T47D (cell line): ENCODE measurements around the gene SLC25A36.
A peak's percentile ranks its signal among the peaks of the same experiment; 100 is the strongest.
"Not testable (repeated sequence)": the region's sequence is repeated elsewhere in the genome, so short reads cannot be mapped to it uniquely, and the experiment has no call there.

ENCODE experiments used
- DNase-seq, 2 experiments: peaks; one replicate each; pipeline versions ENCODE4 v3.0.0 to v3.0.0-alpha.2; 2011 to 2012; ENCODE audit warnings: low read depth in 1 of 2, low spot score in 1 of 2
- JUND ChIP-seq: IDR thresholded peaks from 2 replicates; pipeline ENCODE4 v1.6.1; 2012; ENCODE audit warnings: low read depth
- in situ Hi-C: cut with HindIII; loops from 2 replicates; pipeline ENCODE4 v1.10.0; 2016; ENCODE audit warnings: low sequenced_read_pairs, low pct_unique_long_range_greater_than_20kb

Gene SLC25A36

GRCh38 chr3:140974900-140975299, 33.3 kb downstream of the SLC25A36 start:
- in situ Hi-C loops = no loop called here
- no peak for TF ChIP-seq JUND
- DNase-seq = no peak

DNA sequence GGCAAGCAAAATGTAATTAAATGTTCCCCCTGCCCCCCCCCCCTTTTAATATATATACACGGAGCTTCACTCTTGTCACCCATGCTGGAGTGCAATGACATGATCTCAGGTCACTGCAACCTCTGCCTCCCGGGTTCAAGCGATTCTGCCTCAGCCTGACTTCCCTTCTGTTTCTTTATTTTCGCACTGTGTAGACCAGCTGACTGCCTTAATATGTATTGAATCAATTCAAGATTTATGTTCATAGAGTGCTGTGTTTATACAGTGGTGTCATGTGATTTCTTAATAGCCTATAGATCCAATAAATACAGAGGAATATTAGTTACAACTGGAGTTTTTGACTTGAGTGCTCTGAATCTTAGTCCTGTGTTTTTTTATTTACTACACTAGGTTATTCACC, 39.0 kb downstream of the SLC25A36 start:
- no peak for DNase-seq
- no peak for TF ChIP-seq JUND

GRCh38 chr3:140987792-140988191, 46.2 kb downstream of the SLC25A36 start:
- in situ Hi-C loops, DNase-seq: not testable (repeated sequence)

More for the DNA sequence above, 39.0 kb downstream of the SLC25A36 start:
- in situ Hi-C loops = no loop called here

GRCh38 chr3:140994316-140994715, 52.7 kb downstream of the SLC25A36 start:
- TF ChIP-seq JUND = no peak
- in situ Hi-C loops = no loop called here
- no peak for DNase-seq

DNA sequence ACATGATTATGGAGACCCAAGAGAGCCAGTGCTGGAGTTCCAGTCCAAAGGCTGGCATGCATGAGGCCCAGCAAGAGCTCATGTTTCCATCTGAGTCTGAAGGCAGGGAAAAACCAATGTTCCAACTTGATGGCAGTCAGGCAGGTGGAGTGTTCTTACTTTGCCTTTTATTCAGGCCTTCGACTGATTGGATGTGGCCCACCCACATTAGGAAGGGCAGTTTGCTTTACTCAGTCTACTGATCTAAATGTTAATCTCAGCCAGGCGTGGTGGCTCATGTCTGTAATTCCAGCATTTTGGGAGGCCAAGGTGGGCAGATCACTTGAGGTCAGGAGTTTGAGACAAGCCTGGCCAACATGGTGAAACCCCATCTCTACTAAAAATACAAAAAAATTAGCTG, 53.2 kb downstream of the SLC25A36 start:
- DNase-seq, in situ Hi-C loops: not testable (repeated sequence)

- no peak for DNase-seq
- no peak for TF ChIP-seq JUND
- in situ Hi-C loops = no loop called here
Measured at GRCh38 chr3:140995881-140996280, 54.2 kb downstream of the SLC25A36 start.

GRCh38 chr3:141000027-141000663, 58.5 kb downstream of the SLC25A36 start:
- in situ Hi-C loops = no loop called here
- DNase-seq = peak; percentile 61 to 81
- no peak for TF ChIP-seq JUND

- no peak for TF ChIP-seq JUND
- DNase-seq = no peak
- in situ Hi-C loops = no loop called here
Measured at GRCh38 chr3:141000686-141001085, 59.0 kb downstream of the SLC25A36 start.

DNA sequence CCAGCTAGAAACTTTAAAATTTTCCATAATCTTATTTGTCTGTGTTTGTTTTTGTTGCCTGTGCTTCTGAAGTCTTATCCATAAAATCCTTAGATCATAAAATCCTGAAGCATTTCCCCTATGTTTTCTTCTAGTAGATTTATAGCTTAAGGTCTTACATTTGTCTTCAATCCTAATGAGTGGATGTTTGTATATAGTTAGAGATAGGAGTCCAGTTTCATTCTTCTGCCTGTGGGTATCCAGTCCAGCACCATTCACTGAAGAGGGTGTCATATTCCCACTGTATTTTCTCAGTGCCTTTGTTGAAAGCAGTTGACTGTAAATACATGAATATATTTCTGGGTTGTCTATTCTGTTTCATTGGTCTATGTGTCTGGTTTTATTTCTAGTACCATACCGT, 64.7 kb downstream of the SLC25A36 start:
- in situ Hi-C loops = no loop called here
- no peak for TF ChIP-seq JUND
- no peak for DNase-seq

DNA sequence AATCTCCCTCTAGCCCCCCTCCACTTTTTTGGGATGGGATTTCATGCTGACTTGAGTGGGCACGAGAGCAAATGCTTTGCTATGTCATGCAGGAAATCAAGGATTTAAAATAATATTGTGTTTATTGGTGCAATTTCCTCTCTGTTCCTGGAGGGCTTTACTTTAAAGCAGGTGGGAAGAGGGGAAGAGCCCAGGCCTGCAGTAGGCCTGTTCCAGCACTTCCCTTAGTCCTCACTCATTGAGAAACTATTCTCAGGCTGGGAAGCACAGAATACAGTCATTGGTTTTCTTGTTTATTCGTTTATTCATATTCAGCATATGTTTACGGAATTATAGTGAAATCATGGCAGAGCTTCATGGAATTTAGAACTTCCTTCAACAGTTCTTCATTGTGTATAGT, 67.9 kb downstream of the SLC25A36 start:
- TF ChIP-seq JUND = no peak
- no peak for DNase-seq
- in situ Hi-C loops = no loop called here

- in situ Hi-C loops = no loop called here
- DNase-seq = peak; percentile 32 to 73
- no peak for TF ChIP-seq JUND
Measured at GRCh38 chr3:141011232-141011996, 69.8 kb downstream of the SLC25A36 start.

DNA sequence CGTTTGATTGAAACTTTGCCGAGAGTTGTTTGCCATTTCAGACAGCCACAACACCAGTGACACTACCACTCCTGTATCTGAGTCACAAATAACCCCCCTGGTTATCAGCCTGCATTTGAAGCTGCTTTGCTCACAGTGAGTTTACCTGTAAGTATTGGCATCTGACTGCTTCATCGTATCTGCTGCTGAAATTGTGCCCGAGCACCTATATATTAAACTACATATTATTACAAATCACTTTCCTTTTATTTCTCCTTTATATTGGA, 70.3 kb downstream of the SLC25A36 start:
- in situ Hi-C loops = no loop called here
- no peak for DNase-seq
- no peak for TF ChIP-seq JUND

DNA sequence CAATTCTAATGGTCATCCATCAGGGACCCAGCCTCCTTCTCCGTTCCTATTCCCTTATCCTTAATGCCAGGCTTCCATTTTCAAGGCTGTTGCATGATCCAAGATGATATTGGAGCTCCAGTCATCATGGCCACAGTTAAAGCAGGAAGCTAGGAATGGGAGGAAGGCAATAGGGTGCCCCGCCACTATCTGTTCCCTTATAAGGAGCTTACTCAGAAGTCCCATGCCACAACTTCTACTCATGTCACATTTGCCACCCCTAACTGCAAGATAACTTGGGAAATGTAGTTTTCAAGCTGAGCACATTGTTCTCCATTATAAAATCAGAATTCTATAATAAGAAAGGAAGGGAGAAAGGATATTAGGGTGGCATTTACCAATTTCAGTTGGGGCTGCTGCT, 70.9 kb downstream of the SLC25A36 start:
- no peak for DNase-seq
- in situ Hi-C loops = no loop called here
- no peak for TF ChIP-seq JUND

DNA sequence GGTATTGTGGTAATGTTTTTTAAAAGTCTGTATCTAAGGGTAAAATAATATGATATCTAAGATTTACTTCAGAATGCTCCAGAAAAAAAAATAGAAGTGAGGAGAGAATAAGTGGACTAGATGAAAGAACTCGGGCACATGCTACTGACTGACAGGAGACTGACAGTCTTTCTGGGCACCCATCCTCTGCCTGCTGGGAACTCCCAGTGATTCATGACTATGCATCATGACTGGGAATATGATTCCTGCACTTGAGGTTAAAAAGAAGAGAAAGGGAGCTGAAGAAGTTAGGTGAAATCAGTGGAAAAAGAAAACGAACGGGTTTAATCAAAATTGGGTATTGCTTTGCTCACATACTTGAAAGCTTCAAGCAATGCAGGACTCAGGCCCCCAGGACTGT, 73.8 kb downstream of the SLC25A36 start:
- in situ Hi-C loops = no loop called here
- no peak for DNase-seq
- no peak for TF ChIP-seq JUND

- in situ Hi-C loops, DNase-seq: not testable (repeated sequence)
Measured at GRCh38 chr3:141017366-141018322, 76.0 kb downstream of the SLC25A36 start.
